SK-N-SH treated with all-trans-retinoic acid at 6 μM for 48 hours (cell line): ENCODE data around the gene ALMS1.

Experiments
- ATAC-seq: fragments of 200-7000 bp; cut with Tn5 transposase; 3 replicates; pipeline ENCODE4 v1.9.1; 2020; ENCODE audit warnings: mild to moderate bottlenecking, moderate library complexity
- ARNTL ChIP-seq: fragments of 450-650 bp; formaldehyde crosslinking; IDR thresholded peaks from 2 replicates; pipeline ENCODE4 v1.5.0; 2020; ENCODE audit warnings: low read depth, mild to moderate bottlenecking, moderate library complexity, borderline replicate concordance
- BACH2 ChIP-seq: fragments of 250-450 bp; sonication (Bioruptor Pico); IDR thresholded peaks from 2 replicates; pipeline ENCODE4 v1.9.0; 2021; ENCODE audit warnings: mild to moderate bottlenecking, borderline replicate concordance
- CREB5 ChIP-seq: fragments of 250-450 bp; sonication (Bioruptor Pico); IDR thresholded peaks from 2 replicates; pipeline ENCODE4 v1.5.1; 2020; ENCODE audit warnings: low read depth, mild to moderate bottlenecking, moderate library complexity
- CSDC2 ChIP-seq: fragments of 250-450 bp; sonication (Bioruptor Pico); IDR thresholded peaks from 2 replicates; pipeline ENCODE4 v1.5.0; 2020; ENCODE audit warnings: mild to moderate bottlenecking, moderate library complexity
- ESRRG ChIP-seq: fragments of 250-450 bp; sonication (Bioruptor Pico); IDR thresholded peaks from 2 replicates; pipeline ENCODE4 v1.6.1; 2021; ENCODE audit warnings: mild to moderate bottlenecking
- GLIS3 ChIP-seq: fragments of 250-450 bp; sonication (Bioruptor Pico); IDR thresholded peaks from 2 replicates; pipeline ENCODE4 v1.5.0; 2020; ENCODE audit warnings: mild to moderate bottlenecking, moderate library complexity
- ISL1 ChIP-seq: fragments of 250-450 bp; sonication (Bioruptor Pico); IDR thresholded peaks from 2 replicates; pipeline ENCODE4 v2.1.2; 2022; ENCODE audit warnings: mild to moderate bottlenecking, moderate library complexity
- OSR1 ChIP-seq: fragments of 250-450 bp; sonication (Bioruptor Pico); IDR thresholded peaks from 2 replicates; pipeline ENCODE4 v1.8.0; 2022; ENCODE audit warnings: moderate library complexity, mild to moderate bottlenecking, inconsistent platforms
- PATZ1 ChIP-seq: fragments of 250-450 bp; sonication (Bioruptor Pico); IDR thresholded peaks from 2 replicates; pipeline ENCODE4 v1.8.0; 2020; ENCODE audit warnings: mild to moderate bottlenecking, moderate library complexity, borderline replicate concordance
- PPARA ChIP-seq: fragments of 250-450 bp; sonication (Bioruptor Pico); IDR thresholded peaks from 2 replicates; pipeline ENCODE4 v1.5.0; 2020; ENCODE audit warnings: mild to moderate bottlenecking, borderline replicate concordance
- RARB ChIP-seq: fragments of 250-450 bp; sonication (Bioruptor Pico); IDR thresholded peaks from 2 replicates; pipeline ENCODE4 v1.8.0; 2021; ENCODE audit warnings: mild to moderate bottlenecking, moderate library complexity
- SNAI2 ChIP-seq: fragments of 250-450 bp; sonication (Bioruptor Pico); IDR thresholded peaks from 2 replicates; pipeline ENCODE4 v1.5.0; 2020; ENCODE audit warnings: mild to moderate bottlenecking, moderate library complexity
- TCF4 ChIP-seq: fragments of 250-450 bp; sonication (Bioruptor Pico); IDR thresholded peaks from 2 replicates; pipeline ENCODE4 v1.8.0; 2021; ENCODE audit warnings: mild to moderate bottlenecking, moderate library complexity, borderline replicate concordance
- TOX ChIP-seq: fragments of 250-450 bp; sonication (Bioruptor Pico); IDR thresholded peaks from 2 replicates; pipeline ENCODE4 v1.8.0; 2021; ENCODE audit warnings: mild to moderate bottlenecking, moderate library complexity, borderline replicate concordance
- ZC3H10 ChIP-seq: fragments of 250-450 bp; sonication (Bioruptor Pico); IDR thresholded peaks from 2 replicates; pipeline ENCODE4 v1.5.1; 2021; ENCODE audit warnings: mild to moderate bottlenecking, moderate library complexity
- ZFP3 ChIP-seq: fragments of 250-450 bp; sonication (Bioruptor Pico); IDR thresholded peaks from 2 replicates; pipeline ENCODE4 v1.5.0; 2020; ENCODE audit warnings: mild to moderate bottlenecking, moderate library complexity
- ZFP30 ChIP-seq: fragments of 450-650 bp; formaldehyde crosslinking; IDR thresholded peaks from 2 replicates; pipeline ENCODE4 v1.5.0; 2022; ENCODE audit warnings: mild to moderate bottlenecking, moderate library complexity
- ZNF565 ChIP-seq: fragments of 450-650 bp; formaldehyde crosslinking; conservative IDR thresholded peaks from 2 replicates; pipeline ENCODE4 v1.5.0; 2020; ENCODE audit warnings: low read depth, mild to moderate bottlenecking, moderate library complexity
- ZNF70 ChIP-seq: fragments of 450-650 bp; formaldehyde crosslinking; IDR thresholded peaks from 2 replicates; pipeline ENCODE4 v1.5.0; 2020; ENCODE audit warnings: mild to moderate bottlenecking, moderate library complexity
- ZNF8 ChIP-seq: fragments of 450-650 bp; formaldehyde crosslinking; IDR thresholded peaks from 2 replicates; pipeline ENCODE4 v1.5.0; 2020; ENCODE audit warnings: mild to moderate bottlenecking, moderate library complexity
- TF ChIP-seq, protein P1 (sequence below): fragments of 250-450 bp; sonication (Bioruptor Pico); IDR thresholded peaks from 2 replicates; pipeline ENCODE4 v1.8.0; 2021; ENCODE audit warnings: low read depth, mild to moderate bottlenecking, moderate library complexity, borderline replicate concordance
- TF ChIP-seq, protein P2 (sequence below): fragments of 250-450 bp; sonication (Bioruptor Pico); IDR thresholded peaks from 2 replicates; pipeline ENCODE4 v1.5.1; 2021; ENCODE audit warnings: mild to moderate bottlenecking, moderate library complexity

ALMS1 gene

GRCh38 chr2:73610111-73610510, 224.5 kb downstream of the ALMS1 start (continued):
- TF ChIP-seq PATZ1 (no peak), CSDC2 (CRISPR knock-in tag) (no peak), ZNF70 (no peak), GLIS3 (no peak), TCF4 (CRISPR knock-in tag) (no peak)
- TF ChIP-seq, protein P1, sequence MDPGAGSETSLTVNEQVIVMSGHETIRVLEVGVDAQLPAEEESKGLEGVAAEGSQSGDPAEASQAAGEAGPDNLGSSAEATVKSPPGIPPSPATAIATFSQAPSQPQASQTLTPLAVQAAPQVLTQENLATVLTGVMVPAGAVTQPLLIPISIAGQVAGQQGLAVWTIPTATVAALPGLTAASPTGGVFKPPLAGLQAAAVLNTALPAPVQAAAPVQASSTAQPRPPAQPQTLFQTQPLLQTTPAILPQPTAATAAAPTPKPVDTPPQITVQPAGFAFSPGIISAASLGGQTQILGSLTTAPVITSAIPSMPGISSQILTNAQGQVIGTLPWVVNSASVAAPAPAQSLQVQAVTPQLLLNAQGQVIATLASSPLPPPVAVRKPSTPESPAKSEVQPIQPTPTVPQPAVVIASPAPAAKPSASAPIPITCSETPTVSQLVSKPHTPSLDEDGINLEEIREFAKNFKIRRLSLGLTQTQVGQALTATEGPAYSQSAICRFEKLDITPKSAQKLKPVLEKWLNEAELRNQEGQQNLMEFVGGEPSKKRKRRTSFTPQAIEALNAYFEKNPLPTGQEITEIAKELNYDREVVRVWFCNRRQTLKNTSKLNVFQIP (CRISPR knock-in tag): no peak

DNA sequence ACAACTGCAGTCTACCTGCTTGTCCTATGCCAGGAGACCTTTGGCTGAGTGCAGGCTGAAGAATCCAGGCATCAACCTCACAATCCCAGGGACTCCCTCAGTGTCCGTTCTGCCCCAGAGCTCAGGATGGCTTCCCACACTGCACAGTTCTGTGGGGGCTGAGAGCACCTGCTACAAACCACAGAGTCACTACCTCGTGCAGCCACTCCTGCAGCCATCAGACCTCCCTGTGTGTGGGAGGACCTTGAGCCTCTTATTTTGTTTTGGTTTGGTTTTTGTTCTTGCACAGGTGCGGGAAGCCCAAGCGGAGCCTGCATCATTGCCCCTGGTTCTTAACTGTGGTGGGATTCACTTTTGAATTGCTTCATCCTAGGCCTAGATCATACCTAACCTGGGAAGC, 225.6 kb downstream of the ALMS1 start:
- TF ChIP-seq PPARA (CRISPR knock-in tag) (no peak), ZNF8 (no peak), OSR1 (no peak), ARNTL (no peak), ZFP30 (CRISPR knock-in tag) (no peak), TOX (no peak), ZNF70 (no peak), ZNF565 (CRISPR knock-in tag) (no peak), CSDC2 (CRISPR knock-in tag) (no peak), GLIS3 (no peak), ZFP3 (CRISPR knock-in tag) (no peak), SNAI2 (CRISPR knock-in tag) (no peak), TCF4 (CRISPR knock-in tag) (no peak)
- TF ChIP-seq, protein P1 (CRISPR knock-in tag): no peak
- TF ChIP-seq, all 23 proteins: peak for 0
- ATAC-seq: no peak

- TF ChIP-seq TCF4 (CRISPR knock-in tag): no peak
- no peak for TF ChIP-seq BACH2 (CRISPR knock-in tag)
- no peak for TF ChIP-seq ZFP3 (CRISPR knock-in tag)
- TF ChIP-seq CSDC2 (CRISPR knock-in tag): no peak
- no peak for TF ChIP-seq ZNF565 (CRISPR knock-in tag)
- no peak for TF ChIP-seq ESRRG (CRISPR knock-in tag)
- ATAC-seq: no peak
Observed at GRCh38 chr2:73611867-73612266, 226.2 kb downstream of the ALMS1 start.

DNA sequence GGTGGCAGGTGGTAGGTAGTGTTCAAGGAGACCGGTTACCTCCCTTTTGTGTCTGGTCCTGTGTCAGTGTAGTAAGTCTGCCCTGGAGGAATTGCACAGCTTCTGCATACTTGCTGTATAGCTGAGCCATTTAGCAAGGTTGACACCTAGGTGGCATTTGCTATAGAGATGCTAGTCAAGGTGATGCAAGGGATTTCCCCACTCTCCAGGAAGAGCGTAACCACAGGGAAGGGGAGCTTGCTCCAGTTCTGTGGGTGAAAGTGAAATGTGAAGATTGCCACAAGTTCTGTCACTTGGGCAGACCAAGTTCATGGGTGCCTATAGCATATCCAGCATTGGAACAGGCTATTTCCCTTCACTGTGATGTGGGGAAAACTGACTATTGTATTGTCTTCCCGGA, 228.5 kb downstream of the ALMS1 start:
- no peak for ATAC-seq
- TF ChIP-seq PATZ1 (no peak), ISL1 (no peak), ARNTL (no peak), CREB5 (CRISPR knock-in tag) (no peak), ZNF8 (no peak), TOX (no peak), TCF4 (CRISPR knock-in tag) (no peak), SNAI2 (CRISPR knock-in tag) (no peak), ZC3H10 (CRISPR knock-in tag) (no peak), ZFP30 (CRISPR knock-in tag) (no peak), ESRRG (CRISPR knock-in tag) (no peak), RARB (CRISPR knock-in tag) (no peak), BACH2 (CRISPR knock-in tag) (no peak), ZFP3 (CRISPR knock-in tag) (no peak)
- TF ChIP-seq, protein P2, sequence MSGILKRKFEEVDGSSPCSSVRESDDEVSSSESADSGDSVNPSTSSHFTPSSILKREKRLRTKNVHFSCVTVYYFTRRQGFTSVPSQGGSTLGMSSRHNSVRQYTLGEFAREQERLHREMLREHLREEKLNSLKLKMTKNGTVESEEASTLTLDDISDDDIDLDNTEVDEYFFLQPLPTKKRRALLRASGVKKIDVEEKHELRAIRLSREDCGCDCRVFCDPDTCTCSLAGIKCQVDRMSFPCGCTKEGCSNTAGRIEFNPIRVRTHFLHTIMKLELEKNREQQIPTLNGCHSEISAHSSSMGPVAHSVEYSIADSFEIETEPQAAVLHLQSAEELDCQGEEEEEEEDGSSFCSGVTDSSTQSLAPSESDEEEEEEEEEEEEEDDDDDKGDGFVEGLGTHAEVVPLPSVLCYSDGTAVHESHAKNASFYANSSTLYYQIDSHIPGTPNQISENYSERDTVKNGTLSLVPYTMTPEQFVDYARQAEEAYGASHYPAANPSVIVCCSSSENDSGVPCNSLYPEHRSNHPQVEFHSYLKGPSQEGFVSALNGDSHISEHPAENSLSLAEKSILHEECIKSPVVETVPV (CRISPR knock-in tag): no peak
- TF ChIP-seq, protein P1 (CRISPR knock-in tag): no peak
- TF ChIP-seq, all 23 proteins: peak for 0
